NCI-H524 (cell line): ENCODE results near the gene ZC3H7A.

ENCODE experiments used
- DNase-seq, 2 experiments: peaks; one replicate each; lab custom pipeline; 2025; lab: John Stamatoyannopoulos, UW

ZC3H7A gene

DNA sequence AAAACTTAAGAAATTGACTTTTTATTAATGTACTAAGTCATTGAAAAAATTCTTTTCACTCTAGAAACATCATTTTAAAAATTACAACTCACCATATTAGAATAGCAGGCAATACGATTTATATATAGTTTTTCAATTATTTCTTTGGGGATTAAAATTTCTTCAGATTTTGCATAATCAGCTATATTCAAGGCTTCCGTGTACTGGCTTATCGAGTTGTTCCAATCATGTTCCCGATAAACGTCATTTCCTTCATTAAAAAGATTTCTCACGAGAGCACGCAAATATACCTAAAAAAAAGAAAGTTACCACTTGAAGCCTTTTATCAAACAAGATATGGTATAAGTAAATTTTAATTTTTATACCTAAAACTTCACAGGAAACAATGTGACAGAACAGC, 18.0 kb downstream of the ZC3H7A start:
- no peak for DNase-seq

DNA sequence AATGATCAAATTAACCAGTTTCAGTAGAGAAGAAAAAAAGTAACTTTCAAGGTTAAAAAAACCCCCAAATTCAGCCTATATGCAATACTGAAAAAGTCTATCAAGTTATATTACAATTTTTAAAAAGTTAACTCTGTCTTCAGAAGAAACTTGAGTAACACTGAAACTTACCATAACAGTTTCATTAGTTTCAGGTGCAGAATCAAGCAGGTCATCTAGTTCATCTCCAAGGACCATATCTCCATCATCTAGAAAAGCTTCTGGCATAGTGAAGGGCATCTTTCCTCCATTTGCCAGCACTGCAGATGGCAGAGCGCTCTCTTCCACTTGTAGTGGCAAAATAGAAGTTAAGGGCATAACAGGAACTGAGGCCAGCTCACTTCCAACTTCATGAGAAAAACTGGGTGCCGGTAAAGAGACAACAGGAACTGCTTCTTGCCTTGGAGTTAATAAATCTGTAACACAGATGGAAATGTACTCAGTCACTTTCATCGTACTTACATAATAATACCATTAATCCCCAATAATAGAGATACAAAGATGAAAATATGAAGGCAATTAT, 22.9 kb downstream of the ZC3H7A start:
- DNase-seq, result no peak

DNA sequence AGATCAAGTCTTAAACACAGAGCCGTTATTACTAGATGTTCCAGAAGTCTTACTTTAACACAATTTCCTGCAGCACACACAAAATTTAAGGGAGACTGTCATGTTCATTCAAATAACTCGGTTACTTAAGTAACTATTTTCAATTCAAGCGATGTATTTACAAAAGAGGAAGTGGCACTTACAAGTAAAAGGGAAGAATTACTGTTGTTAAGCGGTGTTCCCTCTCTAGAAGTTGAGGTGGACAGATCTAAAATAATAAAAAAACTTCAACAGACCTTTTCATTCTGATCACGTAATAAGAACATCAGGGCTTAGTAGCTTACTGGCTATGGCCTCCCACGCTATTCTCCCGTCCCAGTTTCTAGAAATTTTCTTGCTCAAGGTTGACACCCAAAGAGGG, 28.2 kb downstream of the ZC3H7A start:
- no peak for DNase-seq

DNA sequence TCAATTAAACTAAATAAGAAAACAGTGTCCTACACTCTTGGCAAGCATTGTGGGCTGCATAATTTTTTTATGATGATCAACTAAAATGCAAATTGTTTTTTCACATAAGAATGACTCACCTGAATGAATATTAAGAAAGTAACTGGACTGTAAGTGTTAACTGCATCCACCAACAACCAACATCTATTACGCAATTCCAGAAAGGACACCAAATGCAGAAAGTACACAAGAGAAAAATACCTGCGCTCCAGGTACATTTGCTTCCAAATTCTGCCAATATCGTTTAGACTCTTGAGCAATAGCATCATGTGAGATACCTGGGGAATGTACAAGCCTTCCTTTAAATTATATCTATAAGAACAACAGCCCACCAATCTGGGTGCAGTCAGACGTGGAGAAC, 34.6 kb downstream of the ZC3H7A start:
- no peak for DNase-seq

DNA sequence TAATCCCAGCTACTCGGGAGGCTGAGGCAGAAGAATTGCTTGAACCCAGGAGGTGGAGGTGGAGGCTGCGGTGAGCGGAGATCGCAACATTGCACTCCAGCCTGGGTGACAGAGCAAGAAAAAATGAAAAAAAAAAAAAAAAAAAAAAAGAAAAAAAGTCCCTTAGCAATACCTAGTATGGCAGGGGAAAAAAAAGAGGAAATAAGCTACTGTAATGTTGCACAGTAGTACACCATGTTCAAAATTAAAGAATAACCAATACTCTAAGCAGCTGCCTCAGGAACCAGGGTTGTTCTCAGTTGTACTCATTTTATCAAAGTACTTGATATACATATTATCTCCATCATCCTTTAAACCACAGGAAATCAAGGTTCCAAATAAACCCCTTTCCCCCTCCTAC, 37.1 kb downstream of the ZC3H7A start:
- DNase-seq, result no peak

DNA sequence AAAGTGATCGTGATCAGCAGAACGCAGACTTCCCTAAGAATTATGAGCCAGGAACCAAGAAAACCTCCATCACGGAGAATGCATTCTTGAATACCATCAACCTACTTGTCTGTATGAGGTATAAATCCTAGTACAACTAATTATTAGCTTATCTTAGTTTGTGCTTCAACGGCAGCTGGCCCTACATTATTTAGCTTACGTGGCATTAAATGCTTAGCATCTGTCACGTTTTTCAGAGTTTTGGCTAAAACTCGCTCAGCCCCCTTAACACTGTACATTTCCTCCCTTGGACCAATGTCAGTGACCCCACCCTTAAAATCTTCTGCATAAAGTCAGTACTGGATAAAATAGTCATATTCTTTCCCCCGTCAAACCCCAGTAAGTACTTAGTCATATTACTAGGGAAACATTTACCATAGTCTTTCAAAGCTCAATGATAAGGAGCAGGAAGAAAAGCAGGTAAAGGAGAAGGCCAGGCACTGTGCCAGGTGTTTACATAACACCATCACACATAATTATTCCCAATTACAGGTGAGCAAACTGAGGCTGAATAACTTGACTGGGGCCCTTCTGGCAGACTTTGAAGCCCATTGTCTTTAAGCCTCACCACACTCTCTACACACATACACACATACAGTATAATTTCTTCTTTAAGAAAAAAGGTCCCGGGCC, 37.8 kb downstream of the ZC3H7A start:
- DNase-seq, result peak; percentile 71 to 89

DNA sequence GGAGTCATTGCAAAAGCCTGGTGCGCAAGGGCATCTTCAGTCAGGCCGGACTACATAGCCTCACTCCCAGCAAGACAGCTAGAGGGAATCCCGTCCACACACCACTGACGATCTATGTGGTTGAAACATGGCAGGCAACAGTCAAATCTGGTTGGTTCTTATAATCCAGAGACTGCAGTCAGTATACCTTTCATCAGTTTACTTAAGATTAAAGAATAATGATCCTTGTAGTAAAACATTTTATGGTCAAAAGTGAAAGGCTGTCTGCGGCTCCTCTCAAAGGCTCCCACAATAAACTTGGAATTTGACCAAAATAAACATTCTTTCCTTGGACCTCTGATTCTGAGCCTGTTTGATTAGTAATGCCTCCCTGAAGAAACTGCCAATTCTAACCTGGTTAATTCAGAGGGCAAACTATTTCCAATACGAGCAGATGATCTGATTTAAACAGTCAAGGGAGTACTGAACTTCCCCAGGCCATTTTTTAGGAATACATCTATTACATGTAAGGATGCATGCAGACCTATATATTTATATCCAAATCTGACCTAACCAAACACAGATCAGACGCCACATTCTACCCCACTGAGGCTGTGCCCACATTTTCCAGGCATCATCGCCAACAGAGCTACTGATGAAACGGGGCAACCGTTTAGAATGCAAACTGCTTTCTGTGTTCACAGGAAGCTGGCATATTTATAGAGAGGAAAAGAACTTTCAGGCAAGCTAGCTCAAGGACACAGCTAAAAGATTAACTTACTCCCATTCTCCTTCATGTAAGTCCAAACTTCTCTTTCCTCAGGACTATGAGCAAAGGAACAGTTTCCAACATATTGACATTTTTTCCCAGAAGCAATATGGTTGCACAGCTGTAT, 39.1 kb downstream of the ZC3H7A start:
- DNase-seq, result no peak

DNA sequence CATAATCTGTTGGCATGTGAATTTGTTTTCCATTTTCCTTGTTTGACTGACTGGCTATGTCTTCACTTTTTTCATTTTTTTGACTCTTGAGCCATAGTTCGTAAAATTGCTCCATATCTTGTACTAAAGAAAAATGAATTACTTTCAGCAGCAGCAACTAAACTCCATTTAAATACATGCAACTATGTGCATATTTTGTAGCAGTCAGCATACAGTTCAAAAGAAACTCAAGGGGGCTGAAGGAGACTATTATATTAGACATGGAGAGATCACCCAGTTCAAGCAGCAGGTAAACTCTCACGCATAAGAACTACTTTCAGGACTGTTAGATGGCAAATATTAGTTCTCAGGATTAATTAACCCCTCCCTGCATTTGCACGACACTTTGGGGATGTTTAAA, 40.8 kb downstream of the ZC3H7A start:
- DNase-seq, result no peak

DNA sequence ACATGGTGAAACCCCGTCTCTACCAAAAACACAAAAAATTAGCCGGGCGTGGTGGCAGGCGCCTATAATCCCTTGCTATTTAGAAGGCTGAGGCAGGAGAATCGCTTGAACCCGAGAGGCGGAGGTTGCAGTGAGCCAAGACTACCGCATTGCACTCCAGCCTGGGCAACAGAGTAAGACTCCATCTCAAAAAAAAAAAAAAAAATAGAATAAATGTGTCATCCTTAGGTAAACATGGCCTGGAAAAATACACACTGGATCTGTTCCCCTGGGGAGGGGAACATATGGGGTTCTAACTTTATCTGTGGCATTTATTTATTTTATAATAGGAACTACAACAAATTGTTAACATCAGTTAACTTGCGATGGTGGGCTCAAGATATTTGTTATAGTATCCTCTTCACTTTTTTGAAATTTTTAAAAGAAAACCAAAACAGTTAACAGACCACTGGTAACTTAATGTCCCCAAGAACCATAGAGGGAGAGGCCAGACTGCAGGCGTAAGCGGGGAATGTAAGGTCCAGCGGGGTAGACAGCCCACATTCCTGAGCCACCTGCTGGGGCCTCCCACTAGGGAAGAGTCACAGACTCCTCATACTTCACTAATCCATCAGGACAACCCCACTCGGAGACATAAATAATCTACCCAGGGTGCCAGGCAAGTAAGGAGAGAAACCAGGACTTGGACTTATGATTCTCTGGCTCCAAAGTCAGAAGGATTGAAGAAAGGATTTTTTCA, 41.9 kb downstream of the ZC3H7A start:
- no peak for DNase-seq

DNA sequence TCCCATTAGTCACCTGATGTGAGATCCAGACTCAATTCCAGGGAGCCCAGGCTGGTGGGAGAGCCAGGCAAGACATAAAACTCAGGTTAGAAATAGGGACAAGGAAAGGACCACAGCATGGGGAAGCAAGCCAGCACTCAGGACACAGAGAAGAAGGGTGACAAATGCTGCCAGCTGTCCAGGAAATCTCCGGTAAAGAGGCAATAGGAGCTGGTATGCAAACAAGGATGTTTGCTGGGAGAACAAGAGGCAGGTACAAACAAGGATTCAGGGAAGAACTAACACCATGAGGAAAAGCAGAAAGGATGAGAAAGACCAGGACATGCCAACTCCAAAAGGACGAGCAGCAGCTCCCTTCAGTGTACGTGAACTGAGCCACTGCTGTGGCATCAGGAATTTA, 44.2 kb downstream of the ZC3H7A start:
- peak; percentile 27 to 66 for DNase-seq

DNA sequence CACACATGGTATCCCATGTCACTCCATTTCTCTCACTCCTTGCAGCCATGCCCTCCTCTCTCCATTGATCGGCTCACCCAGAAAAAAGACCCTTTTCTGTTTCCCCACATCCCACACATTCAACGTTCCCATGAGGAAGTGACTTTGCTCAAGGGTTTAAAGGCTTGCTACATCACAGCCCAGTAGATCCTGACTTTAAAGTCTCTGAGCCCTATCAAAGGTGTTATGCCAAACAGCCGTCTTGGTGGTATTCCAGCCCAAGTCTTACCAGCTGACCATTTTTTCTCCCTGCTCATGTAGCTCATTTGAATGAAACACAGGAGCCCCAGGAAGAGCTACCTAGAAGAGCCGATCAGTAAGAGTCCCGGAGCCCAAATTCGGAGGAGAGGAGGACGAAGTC, 47.0 kb downstream of the ZC3H7A start:
- DNase-seq, result no peak

DNA sequence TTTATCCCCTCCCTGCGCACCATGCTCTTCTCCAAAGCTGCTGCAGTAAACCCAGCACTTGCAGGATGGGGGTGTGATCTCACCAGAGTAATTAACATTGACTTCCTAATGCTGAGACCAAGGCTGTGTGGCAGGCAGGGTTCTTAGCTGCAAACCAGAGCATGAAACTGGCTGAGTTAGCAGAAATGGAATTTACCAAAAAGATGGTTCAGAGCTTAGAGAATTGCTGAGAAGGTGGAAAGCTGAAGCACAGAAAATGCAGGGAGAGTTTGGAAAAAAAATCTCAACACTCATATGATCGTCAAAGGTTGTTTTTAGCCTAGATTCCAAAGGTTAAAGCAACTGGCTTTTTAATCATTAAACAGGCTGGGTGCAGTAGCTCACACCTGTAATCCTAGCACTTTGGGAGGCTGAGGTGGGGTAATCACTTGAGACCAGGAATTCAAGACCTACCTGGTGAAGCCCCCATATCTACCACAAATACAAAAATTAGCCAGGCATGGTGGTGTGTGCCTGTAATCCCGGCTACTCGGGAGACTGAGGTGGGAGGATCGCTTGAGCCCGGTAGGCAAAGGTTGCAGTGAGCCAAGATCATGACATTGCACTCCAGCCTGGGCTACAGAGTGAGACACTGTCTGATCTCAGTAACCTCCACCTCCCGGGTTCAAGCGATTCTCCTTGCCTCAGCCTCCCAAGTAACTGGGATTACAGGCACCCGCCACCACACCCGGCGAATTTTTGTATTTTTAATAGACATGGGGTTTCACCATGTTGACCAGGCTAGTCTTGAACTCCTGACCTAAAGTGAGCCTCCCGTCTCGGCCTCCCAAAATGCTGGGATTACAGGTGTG, 48.4 kb downstream of the ZC3H7A start:
- DNase-seq, result no peak

DNA sequence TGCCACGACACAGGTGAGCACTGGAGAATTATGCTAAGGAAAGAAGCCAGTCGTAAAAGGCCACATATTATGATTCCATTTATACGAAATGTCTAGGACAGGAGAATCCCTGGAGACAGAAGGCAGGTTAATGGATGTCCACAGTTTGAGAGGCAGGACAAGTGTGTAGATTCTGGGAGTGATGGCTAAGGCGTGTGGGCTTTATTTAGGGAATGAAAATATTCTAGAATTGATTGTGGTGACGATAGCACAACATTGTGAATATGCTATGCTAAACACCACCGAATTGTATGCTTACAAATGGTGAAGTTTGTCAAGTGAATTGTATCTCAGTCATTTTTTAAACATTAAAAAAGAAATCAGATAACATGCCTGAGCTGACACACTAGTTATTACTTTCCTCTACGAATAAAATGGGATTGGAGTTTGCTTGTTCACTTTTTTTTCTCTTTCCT, 49.1 kb downstream of the ZC3H7A start:
- no peak for DNase-seq

DNA sequence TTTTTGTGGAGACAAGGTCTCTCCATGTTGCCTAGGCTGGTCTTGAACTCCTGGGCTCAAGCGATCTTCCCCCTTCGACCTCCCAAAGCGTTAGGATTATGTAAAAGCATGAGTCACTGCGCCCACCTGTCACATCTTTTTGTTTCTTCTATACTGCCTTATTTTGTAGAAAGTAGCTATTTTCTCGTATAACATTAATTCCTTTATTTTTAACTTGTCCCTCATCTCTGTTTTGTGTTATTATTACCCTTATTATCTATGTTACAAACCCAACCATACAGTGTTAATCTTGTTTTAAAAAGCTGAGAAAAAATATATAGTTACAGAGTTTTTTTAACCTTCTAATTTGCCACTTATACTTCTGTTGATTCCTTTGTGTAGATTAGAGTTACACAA, 53.0 kb downstream of the ZC3H7A start:
- peak; percentile 10 to 35 for DNase-seq

DNA sequence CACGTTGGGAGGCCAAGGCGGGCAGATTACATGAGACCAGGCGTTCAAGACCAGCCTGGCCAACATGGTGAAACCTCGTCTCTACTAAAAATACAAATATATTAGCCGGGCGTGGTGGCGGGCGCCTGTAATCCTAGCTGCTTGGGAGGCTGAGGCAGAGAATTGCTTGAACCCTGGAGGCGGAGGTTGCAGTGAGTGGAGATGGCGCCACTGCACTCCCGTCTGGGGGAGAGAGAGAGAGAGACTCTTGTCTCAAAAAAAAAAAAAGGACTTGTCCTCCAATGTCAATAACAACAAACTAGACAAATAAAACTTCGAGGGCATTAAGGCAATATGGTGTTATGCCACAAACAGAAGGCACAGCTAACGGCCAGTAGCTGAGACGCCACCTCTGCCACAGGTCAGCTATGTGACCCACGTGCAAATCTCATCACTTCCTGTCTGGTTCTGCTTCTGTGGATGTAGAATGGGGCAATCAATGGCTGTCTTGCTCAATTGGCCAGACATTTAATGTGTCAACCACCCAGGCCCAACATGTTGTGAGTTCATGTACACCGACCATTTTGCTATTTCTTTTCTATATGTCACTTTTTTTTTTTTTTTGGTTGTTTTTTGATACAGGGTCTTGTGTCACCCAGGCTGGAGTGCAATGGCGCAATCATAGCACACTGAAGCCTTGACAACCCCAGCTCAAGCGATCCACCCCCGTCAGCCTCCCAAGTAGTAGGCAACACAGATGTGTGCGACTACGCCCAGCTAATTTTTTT, 53.6 kb downstream of the ZC3H7A start:
- DNase-seq, result peak in 1 of 2 experiments; percentile 36

DNA sequence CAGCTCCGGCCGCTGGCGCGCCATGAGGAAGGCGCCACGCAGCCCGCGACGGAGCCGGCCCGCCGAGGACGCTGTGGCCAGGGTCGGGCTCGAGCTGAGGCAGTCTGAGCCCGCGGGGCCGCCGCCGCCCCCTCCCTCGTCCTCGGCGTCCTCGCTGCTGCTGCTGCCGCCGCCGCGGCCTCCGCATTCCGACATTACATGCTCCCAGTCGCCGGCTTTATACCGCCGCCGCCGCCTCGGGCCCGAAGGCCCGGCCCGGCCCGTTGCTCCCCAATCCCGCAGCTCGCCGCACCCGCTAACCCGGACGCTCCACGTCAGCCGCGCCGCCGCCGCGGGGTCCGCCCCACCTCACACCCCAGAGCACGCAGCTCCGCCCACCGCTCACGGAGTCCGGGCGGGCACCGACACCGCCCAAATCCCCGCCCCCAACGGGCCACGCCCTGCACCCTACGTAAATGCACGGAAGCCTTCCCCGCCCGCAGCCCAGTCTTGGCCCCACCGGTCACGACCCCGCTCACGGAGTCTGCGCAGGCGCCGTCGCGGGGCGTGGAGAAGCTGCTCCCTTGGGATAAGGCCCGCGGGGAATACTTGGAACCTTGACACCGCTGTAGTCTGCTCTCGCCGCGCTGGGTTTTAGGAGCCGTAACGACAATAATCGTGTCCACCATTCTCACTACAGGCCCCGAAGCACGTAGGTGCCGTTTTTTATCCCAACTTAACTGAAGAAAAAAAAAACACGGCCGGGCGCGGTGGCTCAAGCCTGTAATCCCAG, 54.3 kb downstream of the ZC3H7A start, which contains the start of gene TXNDC11:
Gene TXNDC11, minus strand, starts transcription at position 322 of the 772 bp plus-strand sequence. Its CDS starts 127 bp downstream, at position 195.
- peak; percentile 98 to 99 for DNase-seq

DNA sequence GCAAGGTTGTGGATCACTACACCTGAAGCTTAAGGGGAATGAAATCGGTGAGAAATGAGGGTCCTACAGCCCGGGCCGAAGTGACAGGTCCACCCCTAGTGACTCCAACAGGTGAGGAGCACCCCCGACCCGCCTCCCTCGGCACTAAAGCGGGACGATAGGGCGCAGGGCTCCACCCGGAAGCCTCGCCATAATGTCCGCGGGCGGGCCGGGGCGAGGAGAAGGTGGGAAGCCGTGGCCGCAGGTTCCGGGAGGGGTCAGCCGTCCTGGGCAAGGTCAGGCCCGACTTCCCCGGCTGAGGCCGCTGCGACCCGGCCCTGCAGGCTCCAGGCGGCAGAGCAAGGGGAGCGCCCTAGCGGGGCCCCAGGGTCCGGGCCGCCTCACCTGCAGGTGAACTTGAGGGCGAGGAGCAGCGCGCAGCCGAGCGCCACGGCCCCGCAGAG, 54.9 kb downstream of the ZC3H7A start:
- DNase-seq, result peak in 1 of 2 experiments; percentile 41

DNA sequence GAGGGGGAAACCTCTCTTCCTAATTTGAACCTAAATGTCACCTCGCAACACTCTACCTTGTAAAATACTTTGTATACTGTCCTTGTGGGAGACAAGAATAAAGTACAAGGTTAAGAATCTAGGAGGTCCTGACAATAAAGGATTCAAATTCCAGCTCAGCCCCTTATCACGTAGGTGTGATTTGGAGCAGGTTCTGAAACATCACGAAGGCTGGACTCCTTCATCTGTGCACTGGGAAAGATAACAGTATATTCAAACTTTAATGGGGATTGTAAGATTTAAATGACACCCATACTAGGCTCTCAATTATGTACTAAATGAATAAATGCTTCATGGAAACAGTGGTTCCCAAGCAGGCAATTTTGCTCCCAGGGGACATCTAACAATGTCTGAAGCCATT, 56.5 kb downstream of the ZC3H7A start:
- DNase-seq, result no peak

DNA sequence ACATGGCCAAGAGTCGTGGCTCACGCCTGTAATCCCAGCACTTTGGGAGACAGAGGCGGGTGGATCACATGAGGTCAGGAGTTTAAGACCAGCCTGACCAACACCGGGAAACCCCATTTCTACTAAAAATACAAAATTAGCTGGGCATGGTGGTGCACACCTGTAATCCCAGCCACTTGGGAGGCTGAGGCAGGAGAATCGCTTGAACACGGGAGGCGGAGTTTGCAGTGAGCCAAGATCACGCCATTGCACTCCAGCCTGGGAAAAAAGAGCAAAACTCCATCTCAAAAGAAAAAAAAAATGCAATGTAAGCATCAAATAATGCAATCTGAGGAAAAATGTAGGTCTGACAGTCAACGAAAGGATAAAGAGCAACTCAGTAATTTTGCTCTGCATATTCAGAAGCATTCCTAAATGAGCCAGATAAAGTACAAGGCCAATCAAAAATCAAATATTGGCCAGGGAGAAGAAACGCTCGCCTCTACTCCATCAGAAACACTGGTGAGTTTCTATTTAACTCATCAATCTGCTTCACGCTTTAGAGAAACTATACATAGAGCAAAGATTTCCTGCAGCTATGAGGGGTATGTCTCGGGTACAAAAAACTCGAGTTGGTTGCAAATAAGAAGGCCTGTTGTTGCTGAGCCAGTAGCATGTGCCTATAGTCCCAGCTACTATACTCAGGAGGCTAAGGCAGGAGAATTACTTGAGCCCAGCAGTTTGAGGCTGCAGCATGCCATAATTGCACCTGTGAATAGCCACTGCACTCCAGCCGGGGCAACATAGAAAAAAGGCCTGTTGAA, 58.1 kb downstream of the ZC3H7A start:
- DNase-seq, result no peak
